HS-27A (cell line): ENCODE data around the gene CNTNAP3.
"Not testable (repeated sequence)": the region's sequence is repeated elsewhere in the genome, so short reads cannot be mapped to it uniquely, and the experiment has no call there.

ENCODE experiments used
- DNase-seq: peaks from one replicate; pipeline ENCODE4 v3.0.0-alpha.2; 2012; ENCODE audit warnings: low read depth, missing footprints

CNTNAP3 gene

DNA sequence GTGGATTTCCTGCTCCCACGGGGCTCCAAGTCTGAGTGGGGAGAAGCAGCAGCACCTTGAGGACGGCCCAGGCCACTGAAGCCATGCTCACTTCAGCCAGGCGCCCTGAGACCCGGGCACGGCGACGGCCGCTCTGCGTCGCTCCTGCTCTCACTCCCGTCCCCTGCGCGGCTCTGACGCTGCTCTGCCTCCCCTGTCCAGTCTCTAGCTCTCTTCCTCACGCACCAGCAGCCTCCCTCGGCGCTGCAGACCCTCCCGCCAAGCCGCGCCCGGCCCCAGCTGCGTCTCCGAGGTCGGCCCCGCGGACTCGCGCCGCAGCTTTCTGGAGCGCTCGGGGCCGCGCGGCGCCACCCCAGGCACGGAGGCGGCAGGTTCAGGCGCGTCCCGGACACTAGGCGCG lies at the start of gene CNTNAP3:
Gene CNTNAP3, minus strand, starts transcription at position 188 of the 400 bp plus-strand sequence. Its CDS starts 103 bp downstream, at position 85.
- not testable (repeated sequence) for DNase-seq

DNA sequence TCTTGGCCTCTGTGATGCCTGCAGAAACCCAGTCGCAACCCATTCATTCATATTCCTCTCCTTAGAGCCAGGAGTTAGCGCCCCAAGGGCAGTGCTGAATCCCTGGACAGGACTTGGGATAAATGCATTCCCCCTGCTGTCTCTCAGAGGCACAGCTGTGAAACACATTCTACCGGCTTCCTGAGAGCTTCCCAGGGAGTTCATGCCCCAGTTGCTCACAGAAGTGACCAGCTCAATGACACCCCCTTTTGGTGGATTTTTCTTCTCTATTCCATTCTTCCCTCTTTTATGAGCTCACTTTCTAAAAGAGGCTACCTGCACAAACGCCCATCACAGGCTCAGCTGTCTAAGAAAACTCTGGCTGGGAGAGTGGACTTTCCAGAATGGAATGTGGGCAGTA lies 8.0 kb downstream of the CNTNAP3 start:
- not testable (repeated sequence) for DNase-seq

DNA sequence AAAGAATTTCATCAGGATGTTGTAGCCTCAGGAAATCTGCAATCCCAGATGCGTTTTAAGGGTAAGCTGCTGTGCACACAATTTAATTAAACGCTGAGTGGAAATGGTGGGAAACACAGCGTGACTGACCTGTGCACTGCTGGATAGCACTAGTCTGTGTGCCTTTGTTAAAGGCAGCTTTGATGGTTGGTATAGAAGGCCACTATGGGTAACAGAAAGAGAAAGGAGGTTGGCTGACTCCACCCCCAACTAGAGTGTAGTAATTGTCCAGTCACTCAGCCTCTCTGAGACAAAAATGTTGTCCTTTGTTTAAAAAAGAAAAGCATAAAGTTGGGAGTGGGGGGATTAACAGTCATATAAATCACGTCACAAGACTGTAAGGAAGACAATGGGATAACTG lies 45.5 kb downstream of the CNTNAP3 start:
- DNase-seq = not testable (repeated sequence)

DNA sequence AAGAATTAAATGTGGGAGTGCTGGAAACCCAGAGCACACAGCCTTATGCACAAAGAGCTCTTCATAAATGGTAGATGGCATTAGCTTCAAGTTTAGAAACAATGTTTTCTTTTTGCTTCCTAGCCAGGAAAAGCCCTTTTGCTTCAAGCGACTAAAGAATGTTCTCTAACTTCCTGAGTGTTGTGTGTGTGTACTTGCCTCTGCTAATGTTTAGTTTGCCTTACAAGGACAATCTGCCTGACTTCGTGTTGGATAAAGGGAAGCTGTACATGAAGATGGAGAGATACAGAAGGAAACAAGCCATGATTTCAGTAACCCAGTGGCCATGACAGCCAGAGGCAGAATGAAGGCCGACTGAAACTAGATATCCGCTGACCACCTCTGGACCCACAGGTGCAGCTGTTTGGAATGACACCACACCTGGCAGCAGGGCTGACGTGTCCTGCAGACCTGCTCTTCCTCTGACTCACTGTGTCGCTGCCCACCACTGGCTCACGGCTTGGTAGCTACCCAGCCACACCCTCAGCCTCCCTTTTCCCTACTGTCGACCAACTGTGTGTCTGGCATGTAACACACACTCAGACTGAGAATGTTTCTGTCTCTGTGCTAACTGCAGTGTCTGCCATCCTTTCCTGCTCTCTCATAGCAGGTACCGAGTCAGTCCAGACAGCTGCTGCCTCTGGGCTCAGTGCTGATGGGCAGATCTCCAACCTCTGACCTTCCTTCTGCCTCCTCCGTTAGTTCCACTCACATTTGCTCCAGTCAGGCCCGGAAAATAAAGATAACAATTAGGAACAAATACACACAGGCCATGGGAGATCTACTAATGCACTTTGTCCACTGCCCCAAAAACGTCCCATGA lies 55.6 kb downstream of the CNTNAP3 start:
- DNase-seq = not testable (repeated sequence)

DNA sequence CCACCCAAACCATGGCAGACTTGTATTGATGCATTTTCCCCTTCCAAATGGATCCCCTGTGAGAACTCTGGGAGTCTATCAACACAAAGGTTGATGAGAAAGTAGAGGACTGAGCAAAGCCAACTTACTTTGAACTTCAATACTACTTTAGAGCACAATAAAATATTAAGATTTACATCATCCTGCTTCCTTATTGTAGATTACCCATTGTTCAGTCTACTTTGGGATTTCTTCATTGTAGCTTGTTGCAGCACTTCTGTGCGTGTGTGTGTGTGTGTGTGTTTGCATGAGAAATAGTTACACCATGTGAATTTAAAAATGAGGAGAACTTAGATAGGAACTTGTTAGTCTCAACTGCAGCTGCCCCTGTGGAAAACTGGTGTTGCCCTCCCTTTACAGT lies 72.0 kb downstream of the CNTNAP3 start:
- not testable (repeated sequence) for DNase-seq

DNA sequence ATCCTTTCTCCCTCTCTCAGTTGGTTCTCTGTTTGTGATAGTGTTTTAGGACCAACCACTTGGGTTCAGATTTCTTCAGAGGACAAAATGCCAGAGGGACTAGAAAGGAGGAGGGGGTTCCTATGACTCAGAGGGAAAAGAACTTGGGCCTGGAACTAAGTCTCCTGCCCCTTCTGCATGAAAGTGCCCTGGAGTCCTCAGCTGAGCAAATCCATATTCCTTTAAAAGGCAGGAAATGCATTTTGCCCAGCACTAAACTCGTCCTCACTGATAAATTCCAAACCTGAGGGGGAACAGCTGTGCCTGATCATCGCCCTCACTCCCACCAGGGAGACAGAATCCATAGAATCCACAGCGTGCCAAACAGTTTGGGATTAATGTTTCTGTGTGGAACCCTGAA lies 78.2 kb downstream of the CNTNAP3 start:
- not testable (repeated sequence) for DNase-seq

DNA sequence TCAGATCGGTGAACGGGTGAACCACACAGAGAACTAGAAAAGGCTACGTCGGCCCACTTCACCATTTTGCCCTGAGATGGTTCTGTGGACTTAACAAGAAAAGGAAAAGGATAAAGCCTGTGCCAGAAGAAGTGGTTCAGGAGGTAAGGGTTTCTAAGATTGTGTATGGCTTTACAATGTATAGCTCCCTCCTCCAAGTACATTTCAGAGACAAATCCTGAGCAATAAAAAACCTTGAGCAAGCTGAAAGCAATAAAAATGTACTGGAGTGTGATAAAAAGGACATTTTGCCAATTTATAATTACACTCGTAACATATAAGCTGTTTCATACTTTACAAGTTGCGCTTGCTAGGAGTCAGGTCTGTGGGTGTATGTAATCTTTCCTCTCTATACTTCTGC lies 81.3 kb downstream of the CNTNAP3 start:
- not testable (repeated sequence) for DNase-seq

DNA sequence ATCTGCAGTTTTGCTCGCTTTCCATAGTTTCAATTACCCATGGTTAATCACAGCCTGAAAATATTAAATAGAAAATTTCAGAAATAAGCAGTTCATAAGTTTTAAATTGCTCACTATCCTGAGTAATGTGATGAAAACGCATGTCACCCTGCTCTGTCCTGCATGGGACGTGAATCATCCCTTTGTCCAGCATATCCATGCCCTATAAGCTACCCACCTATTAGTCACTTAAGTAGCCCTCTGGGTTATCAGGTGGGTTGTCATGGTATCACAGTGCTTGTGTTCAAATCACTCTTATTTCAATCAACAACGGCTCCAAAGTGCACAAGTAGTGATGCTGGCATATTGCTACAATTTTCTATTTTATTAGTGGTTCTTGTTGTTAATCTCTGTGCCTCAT lies 82.1 kb downstream of the CNTNAP3 start:
- DNase-seq = not testable (repeated sequence)

DNA sequence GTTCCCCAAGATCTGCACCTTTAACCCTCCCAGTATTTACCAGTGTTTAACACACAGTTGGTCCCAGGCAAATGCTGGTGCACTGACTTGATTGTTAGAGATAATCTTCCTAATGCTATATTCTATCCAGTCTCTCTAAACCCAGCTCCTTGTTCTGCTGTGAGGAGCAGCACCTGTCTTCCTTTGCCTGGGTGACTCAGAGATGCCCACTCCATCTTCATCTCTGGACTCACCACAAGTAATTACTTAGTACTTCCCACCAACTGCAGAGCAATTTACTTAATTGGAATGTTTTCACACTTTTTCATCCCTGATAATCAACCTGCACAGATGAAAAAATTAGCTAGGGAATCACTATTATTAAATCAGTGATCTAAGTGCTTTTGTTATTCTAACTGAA lies 87.6 kb downstream of the CNTNAP3 start:
- not testable (repeated sequence) for DNase-seq

DNA sequence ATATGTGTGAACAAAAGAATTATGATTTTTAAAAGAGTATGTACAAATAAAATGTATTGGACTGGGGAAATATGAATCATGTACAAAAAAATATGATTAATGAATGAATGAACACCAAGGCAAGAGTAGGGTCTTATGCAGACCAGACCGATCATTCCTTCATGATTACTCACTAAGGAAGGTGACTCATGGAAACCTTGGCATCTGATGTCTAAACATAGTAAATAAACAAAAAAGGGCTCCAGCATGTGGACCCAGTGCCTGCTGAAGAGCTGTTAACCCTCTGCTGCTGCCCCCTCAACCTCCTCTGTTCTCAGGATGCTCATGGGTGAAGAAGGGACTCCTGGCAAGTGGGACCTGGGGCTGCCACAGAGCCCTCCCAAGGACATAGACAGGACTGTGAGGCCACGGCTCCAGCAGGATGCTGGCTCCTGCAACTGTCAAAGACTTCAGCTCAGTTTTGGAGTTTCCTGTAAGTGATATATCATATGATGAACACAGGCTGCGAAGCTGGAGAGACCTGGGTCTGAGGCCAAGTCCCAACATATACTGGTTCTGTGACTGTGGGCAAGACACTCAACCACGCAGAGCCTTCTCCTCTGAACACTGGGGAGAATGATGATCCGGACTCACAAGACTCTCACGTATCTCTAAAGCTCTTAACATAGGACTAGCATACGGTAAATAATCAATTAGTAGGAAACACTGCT lies 89.8 kb downstream of the CNTNAP3 start:
- DNase-seq = not testable (repeated sequence)

DNA sequence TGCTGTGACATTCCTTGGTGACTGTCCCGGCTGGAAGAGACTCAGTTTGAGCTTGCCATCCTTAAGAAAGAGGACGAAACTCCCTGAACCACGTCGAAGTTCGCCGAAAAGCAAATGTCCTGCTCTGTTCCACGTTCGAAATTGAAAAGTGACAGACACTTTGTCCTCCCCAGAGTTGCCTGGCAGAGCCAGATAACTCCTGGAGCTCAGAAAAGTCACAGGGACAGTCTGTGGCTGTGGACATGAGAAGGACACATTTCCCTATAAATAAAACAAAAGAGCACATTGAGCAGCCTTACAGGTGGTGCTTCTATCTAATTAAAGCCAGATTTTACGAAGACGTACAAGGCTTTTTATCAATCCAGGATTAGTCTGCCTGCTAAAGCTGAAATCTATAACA lies 116.6 kb downstream of the CNTNAP3 start:
- not testable (repeated sequence) for DNase-seq

DNA sequence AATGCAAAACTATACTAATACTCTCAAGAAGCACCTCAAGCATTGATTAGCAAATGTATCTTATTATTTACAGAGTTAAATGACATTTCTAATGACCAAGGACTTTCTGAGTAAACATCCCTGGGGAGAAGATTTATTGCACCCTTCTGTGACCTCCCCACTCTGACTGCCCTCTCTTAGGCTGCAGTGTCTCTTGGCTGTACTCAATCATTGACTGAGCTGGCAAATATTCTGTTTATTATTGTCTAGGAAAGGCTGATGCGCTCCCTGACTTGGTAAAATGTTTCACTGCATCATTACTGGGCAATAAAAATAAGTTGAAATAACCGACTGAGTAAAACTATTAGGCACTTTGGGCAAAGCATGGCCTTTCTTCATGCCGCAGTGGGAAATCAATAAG lies 130.3 kb downstream of the CNTNAP3 start:
- not testable (repeated sequence) for DNase-seq

DNA sequence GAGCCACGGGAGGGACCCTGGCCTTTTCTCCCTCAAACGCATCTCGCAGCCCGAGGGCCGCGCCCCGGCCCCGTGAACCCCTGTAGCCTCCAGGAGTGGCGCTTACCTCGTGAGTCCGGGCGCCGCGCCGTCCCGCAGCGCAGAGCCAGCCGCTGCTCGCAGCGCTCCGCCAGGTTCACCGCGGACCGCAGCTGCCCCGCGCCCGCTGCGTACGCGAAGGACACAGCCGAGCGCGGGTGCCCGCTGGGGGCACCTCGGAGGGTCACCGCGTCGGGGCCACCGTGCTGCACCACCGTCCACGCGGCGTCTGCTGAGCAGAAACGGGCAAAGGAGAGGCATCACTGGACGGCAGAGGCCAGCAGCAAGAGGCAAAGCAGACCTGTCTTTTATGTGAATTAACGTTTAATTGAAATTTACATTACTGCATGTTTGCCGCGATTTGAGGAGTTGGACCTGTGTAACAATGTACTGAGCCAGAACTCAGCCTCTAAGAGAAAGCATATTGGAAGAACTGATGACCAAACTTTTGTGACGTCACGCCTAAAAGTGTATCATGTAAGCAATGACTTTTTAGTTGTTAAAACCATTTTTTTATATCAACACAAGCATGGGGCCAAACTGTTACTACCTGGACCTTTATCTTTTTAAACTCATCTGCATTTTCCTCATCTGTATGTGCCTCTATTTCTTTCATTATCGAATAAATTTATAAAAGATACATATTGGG lies 155.0 kb downstream of the CNTNAP3 start:
- not testable (repeated sequence) for DNase-seq

DNA sequence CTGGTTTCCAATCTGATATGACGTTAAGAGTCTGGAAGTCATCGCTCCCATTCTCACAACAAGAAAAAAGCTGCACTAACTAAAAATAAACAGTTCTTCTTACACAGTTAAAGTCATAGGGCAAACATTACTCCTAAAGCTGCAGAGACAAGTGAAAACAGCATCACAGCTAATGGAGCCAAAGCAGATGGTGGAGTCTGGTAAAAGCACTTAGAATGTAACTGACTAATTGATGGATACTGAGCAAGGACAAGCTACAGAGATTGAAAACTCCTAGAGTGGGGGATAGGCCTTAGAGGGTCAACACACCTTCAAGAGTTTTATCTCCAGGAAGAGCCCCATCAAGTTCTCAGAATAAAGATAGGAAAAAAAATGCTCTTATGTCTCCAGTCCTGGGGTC lies 166.6 kb downstream of the CNTNAP3 start:
- DNase-seq = not testable (repeated sequence)

DNA sequence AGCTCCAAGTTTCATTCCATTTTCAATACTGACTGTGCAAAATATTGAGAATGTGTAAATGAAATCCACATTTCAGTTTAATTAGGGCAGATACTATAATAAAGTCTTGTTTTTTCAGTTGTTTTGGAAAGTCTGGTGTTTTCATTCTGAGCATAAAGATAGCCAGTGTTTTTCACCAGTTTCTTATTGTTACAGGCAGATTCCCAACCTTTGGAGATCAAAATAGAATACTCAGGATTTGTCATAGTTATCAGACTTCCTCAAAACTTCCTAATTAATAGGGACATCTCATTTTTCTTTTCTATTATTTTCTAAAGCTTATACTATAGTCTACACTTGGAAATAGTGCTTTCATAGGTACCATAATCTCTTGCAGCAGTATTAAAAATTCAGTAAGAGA lies 176.2 kb downstream of the CNTNAP3 start:
- DNase-seq = not testable (repeated sequence)

DNA sequence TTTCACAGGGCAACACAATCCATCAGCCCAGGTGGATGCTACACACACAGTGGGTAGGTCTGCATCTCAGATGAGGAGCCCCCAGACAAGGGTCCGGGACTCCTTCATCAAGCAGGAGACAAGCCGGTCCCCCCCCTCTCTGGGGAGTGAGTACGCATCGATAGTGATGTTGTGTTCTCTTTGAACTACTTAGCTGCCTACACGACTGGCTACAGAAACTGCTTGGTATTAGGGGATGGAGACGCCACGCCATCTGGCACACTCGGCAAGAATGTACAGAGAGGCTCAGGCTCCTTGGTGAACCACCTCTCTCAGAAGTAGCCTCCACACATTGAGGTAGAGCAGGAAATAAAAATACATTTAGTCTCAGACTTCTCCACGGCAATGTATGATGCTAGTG lies 179.8 kb downstream of the CNTNAP3 start:
- no peak for DNase-seq

DNA sequence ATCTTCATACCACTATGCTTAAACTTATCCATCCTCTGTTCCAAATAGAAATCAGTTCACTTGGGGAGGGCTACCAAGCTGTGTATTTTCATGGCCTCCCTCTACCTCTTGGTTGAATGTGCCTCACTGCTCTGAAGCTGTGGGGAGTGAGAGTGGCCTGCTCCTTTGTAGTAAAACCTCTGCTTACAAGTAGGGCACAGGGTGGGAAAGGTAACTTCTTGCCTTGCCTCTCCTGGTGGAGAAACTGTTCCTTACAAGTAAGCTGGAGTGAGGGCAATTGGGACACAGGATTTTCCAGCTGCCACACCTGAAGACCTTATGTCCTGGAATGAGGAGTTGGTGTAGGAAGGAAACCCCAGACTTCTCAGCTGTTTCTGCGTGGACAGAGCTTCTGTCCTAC lies 190.8 kb downstream of the CNTNAP3 start:
- not testable (repeated sequence) for DNase-seq

DNA sequence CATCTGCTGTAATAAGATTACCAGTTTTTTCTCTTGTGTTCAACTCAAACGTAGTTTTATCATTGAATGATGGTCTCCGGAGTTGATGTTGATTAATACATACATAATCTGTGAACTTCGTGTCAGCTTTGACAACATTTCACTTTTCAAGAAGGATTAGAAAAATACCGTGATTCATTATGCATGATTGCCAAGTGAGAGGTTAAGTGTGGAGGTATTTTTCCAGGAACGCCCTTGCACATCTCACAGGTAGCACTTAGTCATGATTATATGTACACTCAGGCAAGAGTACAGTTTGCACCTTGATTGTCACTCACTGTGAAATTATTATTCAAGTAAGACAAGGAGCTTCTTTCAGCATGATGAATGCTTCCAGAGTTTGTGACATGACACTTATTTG lies 202.7 kb downstream of the CNTNAP3 start:
- not testable (repeated sequence) for DNase-seq

DNA sequence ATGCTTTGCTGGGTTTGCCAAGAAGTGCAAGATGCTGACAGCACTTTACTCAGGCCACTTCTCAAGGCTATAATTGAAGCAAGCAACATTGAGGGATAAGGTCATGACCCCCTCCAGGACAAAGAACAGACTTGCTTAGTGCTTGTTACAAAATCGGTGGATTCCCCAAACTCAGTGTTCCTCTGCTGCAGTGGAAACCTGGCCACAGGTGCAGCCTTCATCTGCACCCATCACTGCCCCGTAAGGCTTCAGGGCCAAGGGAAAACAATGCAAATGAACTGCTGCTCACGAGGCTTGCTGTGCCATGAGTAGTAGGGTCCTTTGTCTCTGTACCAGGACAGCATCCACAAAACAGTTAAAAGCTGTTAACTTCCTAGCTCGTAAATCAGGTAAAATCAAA lies 205.4 kb downstream of the CNTNAP3 start:
- DNase-seq = not testable (repeated sequence)

DNA sequence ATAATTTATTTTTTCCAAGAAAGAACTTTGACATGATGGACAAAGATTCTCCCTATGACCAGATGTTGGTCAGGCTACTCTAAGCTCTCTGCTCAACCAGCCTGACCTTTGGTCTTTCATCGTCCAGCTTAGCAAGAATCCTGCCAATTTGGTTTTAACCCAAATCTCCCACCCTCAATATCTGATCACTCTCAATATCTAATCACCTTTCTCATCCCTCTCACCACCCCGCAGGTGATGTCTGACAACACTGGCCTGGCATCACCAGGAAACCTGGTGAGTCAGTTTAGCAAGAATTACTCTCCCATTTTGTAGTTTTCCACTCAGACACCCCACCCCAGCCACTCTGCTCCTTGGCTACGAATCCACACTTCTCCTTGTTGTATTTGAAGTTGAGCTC lies 207.9 kb downstream of the CNTNAP3 start:
- DNase-seq = not testable (repeated sequence)

DNA sequence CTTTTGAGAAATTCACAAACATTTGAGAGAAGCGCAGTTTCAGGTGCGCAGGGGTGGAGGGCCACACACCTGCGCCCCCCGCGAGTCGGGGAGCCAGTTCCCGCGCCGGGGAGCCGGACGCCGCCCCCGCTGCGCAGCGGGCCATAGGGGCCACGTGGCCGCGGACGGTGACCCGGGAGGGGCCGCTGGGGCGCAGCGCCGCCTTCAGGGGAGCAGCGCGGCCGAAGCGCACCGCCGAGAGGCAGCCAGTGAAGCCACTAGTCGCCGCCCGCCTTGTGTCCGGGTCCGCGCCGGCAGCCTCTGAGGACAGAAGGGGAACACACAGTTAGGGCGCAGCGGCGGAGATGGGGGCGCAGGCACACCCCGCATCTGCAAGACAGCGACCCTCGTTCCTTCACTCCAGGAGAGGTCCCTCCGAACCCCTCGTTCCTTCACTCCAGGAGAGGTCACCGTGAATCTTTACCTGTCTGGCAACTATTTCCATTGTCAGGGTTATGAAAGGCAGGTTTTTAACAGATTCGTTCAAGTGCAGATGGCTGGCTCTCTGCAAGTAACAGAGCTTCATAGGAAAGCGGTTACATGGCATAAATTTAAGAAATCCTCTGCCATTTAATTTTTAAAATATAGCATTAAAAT lies 209.2 kb downstream of the CNTNAP3 start:
- not testable (repeated sequence) for DNase-seq

DNA sequence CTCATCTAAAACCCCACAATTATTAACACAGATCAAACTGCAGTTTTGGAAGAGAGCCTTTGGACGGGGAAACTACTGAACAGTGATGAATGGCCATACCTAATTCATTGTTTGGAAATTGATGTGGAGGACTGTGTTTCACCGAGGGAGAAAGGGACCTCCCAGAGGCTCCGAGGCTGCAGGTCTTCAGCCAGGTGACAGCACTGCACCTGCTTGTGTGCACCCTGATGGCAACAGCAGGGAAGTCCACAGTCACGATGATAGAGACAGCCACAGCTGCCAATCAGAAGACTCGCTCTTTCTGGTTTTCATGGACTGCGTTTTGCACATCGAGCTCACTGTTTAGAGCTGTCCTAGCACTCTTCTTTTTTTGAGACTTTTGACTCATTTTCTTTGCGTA lies 214.4 kb downstream of the CNTNAP3 start:
- DNase-seq = not testable (repeated sequence)
